ENCODE results near the gene RPS6KC1.
"Not testable (repeated sequence)": the region's sequence is repeated elsewhere in the genome, so short reads cannot be mapped to it uniquely, and the experiment has no call there.

The RPS6KC1 gene

DNA sequence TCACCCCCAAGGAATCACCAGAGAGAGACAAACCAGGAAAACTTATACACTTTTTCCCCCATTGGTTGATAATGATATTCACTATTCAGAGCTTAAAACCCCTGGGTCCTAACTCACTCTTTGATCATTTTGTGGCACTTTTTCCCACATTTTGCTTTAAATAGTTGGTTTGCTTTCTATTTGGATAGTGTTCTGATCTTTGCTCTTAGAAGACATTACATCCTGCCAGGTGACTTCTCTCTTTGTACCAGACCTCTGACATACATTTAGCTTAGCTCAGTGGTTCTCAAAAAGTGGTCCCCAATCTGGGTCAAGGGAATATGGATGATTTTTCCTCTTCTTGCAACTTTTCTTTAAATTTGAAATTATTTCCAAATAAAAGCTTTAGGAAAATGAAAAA lies 228.4 kb downstream of the RPS6KC1 start:
- DNase-seq (ENCODE audit: low read depth), result no peak

DNA sequence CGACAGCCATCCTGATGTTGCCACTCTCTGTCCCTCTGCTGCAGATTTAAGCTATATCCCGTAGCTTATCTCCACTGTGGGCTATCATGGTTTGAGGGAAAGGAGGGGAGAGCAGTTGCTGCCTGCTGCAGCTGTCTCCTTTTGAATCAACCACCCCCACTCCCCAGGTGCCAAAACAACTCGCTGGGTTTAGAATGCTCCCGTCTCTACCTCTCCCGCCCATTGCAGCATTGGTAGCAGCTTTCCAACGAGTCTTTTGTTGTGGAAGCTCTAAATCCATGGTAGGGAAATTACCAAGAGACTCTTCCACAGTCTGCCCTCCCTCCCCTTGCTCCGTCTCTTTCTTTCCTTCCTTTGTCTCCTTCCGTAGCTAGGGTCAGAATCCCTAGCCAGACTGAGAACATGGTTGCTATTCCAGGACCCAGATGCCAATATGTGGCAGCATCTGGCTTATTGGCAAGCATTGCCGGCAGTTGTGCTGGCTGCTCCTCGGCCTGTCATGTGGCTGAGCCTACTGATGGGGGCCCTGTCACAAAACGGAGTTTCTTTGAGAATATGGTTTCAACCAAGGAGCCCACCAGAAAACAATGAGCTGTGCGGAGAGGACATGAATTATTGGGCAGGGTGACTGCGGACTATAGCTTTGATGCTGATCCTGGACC lies 230.7 kb downstream of the RPS6KC1 start:
- DNase-seq (ENCODE audit: low read depth), result no peak

DNA sequence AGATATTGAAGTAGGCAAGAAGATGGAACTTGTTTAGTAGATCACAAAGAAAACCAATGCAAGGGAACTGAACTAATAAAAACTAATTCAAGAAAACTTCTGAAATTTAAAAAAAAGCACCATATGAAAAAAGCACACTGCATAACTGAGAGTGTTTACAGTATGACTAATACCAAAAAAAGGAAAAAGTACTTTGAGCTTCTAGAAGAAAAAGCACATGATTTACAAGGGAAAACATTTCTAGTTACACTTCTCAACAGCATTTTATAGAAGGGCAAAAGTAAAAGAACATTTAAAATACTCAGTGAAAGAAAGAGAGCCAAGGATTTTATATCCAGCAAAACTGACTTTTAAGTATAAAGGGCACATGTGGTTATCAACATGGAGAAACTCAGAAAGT lies 233.6 kb downstream of the RPS6KC1 start:
- DNase-seq (ENCODE audit: low read depth), result no peak

DNA sequence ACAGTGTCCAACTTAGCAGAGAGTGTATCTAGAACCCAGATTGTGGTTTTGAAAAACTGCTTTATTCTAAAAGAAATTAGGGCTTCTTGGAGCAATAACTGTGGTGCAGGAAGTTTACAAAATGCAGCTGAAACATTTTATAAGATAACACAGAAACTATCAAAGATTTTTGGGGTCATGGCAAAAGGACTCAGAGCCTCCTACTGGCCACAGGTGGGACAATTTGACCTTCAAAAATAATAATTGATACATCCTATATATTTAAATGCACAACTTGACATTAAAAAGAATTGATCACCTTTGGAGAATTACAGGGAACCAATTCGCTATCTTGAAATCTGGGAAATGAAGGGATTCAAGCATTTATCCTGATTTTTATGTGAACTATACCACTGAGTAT lies 235.2 kb downstream of the RPS6KC1 start:
- DNase-seq (ENCODE audit: low read depth), result no peak

DNA sequence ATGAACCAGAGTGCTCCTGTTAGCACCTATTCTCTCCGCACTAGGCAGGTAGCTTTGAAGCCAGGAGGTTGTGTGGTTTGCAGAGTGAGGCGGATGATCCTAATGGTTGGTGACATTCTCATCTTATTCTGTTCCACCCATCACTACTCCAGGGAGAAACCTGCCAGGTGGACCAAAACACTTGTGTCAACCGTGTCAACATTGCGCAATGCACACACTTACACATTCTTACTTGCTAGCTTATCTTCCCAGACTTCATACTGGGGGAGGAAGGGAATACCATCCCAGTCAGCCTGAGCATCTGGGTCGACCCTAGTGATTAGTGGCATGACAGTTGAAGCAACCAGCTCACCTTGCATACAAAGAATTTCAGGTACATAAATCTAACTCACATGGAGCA lies 236.9 kb downstream of the RPS6KC1 start:
- no peak for DNase-seq (ENCODE audit: low read depth)

DNA sequence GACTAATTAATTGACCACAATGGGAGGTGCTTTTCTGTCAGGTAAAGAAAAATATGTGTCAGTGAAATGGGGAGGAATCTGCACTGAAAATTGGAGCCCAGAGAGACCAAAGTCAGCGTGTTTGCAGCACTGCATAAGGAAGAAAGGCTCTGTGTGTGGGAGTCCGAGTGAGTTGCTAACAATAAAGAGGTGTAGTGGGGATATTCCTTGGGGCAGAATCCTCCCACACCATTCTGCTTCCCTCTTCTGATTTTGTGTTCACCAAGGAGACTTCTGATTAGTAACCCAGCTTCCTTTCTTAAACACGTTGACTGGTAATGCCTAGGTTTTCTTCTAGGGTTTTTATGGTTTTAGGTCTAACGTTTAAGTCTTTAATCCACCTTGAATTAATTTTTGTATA lies 240.5 kb downstream of the RPS6KC1 start:
- no peak for DNase-seq (ENCODE audit: low read depth)

DNA sequence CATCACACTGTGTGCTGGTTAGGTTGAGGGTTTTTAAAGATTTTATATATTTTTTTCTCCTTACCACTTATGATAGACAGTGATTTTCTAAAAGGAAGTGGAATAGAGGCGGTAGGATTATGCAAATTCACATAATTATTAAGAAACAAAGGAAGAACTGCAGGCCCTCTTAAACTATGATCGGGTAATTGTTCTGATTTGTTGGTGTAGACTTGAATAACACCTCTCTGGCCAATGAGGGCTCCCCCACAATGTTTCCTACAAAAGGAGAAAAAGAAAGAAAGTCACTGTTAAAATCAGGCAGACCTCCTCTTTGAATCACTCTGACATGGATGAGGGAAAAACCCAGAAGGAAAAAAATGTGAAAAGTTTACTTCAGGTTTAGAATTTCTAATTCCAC lies 241.6 kb downstream of the RPS6KC1 start:
- DNase-seq (ENCODE audit: low read depth), result no peak

DNA sequence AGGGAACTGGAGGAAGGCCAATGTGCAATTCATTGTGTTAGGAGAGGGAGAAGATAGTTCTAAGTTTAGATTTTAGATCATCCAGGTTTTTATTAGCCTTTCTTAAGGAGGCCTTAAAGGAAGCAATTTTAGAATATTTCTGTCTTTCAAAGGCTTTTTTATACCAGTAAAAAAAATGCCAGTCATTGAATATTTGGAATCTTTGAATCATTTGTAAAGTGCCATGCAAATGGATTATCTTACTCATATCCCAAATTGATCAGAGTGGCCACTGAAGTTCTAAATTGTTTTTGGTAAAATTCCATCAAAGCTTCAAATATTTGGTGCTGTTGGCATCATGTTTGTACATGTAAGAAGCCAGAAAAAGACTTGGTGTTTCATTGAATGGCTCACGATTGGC lies 244.8 kb downstream of the RPS6KC1 start:
- DNase-seq (ENCODE audit: low read depth), result no peak

DNA sequence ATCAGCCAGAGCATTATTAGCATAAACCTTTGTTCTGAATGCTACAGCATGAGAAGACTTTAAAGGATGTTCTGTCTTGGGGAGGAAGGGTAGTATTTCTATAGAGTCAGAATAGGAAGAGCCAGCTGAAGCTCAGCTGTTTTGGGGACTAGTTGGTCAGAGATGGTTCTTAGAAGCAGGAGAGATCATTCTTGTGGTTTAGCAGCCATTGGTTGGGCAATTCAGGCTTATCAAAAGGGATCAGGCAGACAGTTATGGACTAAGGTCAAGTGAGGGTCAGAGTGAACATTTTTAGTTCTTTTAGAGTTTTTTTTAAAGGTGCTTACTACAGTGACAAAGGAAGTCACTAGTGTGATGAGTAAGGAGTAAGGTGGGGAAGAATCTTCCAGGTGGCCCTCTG lies 245.5 kb downstream of the RPS6KC1 start:
- no peak for DNase-seq (ENCODE audit: low read depth)

DNA sequence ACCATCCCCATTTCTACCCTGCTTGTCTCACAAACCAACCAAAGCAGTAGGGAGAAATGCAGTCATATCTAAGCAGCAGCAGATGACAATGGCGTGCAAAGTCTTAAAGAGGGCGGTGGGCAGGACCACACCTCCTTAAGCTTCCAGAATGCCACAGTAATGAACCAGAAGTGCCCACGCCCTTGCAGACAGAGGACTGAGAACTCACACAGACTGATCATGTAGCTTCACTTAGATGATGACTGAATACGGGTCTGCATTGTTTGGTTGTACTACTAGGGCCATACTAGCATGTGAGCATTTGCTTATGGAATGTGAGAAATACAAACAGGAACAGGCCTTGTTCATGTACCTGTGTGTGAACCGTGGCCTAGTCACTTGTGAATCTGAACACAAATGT lies 246.0 kb downstream of the RPS6KC1 start:
- no peak for DNase-seq (ENCODE audit: low read depth)

DNA sequence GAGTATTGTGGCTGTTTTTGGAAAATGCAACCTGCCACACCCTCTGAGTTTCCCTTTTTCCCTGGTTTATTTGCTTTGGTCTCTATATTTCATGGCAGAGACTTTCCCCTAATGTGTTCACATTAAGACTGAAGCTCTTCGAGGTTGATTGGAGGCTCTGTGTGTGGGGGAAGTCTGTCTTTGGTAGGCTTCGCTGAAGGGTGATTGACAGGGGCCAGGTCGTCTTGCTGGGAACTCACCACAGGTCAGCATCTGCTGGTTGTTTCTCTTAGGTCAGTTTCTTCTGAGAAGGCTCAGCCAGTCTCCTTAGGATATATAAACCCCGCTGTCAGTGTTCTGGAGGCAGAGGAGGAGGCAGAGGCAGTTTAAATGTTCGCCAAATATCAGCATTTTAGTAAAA lies 249.4 kb downstream of the RPS6KC1 start:
- no peak for DNase-seq (ENCODE audit: low read depth)

DNA sequence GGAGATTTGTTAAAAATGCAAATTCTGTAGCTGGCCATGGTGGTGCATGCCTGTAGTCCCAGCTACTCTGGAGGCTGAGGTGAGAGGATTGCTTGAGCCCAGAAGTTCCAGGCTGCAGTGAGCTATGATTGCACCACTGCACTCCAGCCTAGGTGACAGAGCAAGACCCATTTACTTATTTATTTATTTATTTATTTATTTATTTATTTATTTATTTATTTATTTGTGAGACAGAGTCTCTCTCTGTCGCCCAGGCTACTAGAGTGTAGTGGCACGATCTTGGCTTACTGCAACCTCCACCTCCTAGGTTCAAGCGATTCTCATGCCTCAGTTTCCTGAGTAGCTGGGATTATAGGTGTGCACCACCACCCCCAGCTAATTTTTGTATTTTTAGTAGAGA lies 250.5 kb downstream of the RPS6KC1 start:
- not testable (repeated sequence) for DNase-seq (ENCODE audit: low read depth)

DNA sequence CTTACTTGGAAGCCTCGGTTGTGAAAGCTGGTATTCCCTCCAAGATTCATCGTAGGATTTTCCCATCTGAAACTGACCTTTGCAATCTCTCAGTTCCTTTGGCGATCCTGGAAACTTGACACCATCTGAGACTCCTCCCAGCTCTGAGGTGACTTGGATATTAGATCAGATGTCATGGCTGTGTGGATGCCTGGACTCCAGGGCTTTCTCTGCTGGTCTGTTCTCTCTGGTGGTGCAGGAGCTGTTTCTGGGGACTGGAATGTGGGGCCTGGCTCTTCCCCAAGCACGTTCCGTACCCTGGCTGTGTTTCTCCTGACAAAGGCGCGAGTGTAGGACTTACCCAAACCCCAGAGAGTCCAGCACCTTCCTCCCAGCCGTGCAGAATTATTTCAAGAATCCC lies 252.2 kb downstream of the RPS6KC1 start:
- DNase-seq (ENCODE audit: low read depth), result no peak

DNA sequence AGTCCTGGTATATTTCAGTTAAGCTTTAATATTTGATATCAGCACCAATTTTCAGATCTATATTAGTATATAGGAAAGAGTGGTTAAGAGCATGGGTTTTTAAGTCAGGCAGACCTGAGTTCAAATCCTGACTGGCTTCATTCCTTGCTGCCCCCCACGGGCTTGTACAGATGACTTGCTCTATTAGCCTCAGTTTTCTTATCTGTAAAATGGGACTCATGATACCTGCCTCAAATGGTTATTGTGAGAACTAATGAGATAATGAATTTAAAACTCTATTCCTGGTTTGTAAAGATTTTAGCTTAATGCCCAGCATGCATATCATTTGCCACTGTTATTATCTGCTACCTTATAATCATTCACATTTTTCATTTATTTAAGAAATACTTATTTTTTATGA lies 264.5 kb downstream of the RPS6KC1 start:
- no peak for DNase-seq (ENCODE audit: low read depth)

DNA sequence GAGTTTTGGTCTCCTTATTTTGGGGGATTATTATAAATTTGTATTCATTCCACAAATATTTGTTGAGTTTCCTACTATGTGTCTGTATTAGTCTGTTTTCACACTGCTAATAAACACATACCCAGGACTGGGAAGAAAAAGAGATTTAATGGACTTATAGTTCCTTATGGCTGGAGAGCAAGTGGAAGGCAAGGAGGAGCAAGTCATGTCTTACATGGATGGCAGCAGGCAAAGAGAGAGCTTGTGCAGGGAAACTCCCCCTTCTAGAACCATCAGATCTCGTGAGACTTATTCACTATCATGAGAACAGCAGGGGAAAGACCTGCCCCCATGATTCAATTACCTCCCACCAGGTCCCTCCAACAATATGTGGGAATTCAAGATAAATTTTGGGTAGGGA lies 267.4 kb downstream of the RPS6KC1 start:
- not testable (repeated sequence) for DNase-seq (ENCODE audit: low read depth)

DNA sequence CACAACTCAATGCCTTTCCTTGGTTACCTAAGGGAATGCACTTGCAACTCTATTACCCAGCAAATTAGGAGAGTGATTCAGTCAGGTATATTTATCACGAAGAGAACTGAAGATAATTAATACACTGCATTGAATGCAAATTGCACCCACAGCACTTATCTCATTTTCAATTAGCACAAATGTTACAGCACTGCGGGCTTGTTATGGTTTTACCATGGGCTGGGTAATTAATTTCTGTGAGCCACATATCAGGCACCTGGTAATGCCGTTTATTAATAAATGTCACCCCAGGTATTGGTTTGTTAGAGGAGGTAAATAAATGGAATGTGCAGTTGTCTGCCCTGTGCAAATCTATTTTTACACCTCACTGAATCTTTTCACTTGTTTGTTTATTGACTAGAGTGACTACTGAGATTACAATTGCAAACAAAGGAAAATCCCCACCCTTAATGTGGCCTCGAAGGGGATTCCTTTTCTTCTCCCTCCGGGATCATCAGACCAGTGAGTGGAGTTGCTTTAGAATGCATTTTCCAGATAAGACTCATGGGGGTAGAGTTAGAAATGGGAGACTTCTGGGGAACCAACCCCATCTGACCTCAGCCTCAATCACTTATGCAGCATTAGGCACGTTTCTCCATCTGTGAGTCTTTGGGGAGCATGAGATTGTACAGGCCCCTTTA lies 269.3 kb downstream of the RPS6KC1 start:
- DNase-seq (ENCODE audit: low read depth), result no peak
